ENCODE results near the gene SHH.

Gene SHH

DNA sequence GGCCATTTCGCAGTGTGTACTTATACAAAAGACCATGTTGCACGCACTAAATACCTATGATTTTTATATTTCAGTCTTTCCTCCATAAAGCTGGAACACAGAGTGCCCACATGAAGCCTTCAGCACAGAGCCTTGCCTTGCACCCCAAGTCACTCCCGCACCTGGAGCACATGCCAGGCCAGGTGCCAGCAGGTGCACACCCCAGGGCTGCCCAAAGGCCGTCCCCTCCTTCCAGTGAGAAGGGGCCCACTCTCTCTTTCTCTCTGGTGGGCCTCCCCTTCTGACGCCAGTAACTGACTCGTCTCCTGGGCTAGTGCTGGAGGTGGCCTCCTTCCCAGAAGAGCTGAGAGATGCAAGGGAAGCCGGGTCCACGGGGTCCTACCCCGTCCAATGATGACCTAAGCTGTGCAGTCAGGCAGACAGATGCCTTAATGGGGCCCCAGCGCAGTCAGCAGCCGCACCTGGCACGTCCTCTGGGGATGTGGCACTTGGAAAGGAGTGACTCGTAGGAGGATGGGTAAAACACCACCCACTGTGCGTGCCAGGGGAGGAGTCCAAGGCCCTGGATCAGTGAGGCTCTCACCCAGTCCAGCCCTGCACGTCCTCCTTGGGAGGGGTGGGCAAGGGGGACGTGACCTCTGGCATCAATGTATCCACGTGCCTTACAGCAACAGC, 17.7 kb upstream of the SHH start:
- Histone ChIP-seq H3K27ac (ENCODE audit: extremely low read depth, low read depth, low read length) (no peak overlapping the region), H3K9me3 (ENCODE audit: control insufficient read depth, insufficient read depth, low read depth, low read length) (no peaks in the 10 kb centered on the region), H3K4me1 (ENCODE audit: control insufficient read depth, insufficient read depth, low read length) (no peaks in the 10 kb centered on the region), H3K4me3 (ENCODE audit: low read depth, low read length) (no peak overlapping the region), H3K36me3 (ENCODE audit: control insufficient read depth in 2 of 2, insufficient read depth in 1 of 2, low read length in 2 of 2) (no peaks in the 10 kb centered on the region)
- TF ChIP-seq, protein P1, sequence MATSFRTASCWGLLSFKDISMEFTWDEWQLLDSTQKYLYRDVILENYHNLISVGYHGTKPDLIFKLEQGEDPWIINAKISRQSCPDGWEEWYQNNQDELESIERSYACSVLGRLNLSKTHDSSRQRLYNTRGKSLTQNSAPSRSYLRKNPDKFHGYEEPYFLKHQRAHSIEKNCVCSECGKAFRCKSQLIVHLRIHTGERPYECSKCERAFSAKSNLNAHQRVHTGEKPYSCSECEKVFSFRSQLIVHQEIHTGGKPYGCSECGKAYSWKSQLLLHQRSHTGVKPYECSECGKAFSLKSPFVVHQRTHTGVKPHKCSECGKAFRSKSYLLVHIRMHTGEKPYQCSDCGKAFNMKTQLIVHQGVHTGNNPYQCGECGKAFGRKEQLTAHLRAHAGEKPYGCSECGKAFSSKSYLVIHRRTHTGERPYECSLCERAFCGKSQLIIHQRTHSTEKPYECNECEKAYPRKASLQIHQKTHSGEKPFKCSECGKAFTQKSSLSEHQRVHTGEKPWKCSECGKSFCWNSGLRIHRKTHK (tag by site-specific recombination; IDR thresholded peaks at IDR 0.05), result no peak
- TF ChIP-seq, protein P2, sequence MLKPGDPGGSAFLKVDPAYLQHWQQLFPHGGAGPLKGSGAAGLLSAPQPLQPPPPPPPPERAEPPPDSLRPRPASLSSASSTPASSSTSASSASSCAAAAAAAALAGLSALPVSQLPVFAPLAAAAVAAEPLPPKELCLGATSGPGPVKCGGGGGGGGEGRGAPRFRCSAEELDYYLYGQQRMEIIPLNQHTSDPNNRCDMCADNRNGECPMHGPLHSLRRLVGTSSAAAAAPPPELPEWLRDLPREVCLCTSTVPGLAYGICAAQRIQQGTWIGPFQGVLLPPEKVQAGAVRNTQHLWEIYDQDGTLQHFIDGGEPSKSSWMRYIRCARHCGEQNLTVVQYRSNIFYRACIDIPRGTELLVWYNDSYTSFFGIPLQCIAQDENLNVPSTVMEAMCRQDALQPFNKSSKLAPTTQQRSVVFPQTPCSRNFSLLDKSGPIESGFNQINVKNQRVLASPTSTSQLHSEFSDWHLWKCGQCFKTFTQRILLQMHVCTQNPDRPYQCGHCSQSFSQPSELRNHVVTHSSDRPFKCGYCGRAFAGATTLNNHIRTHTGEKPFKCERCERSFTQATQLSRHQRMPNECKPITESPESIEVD (tag by site-specific recombination; IDR thresholded peaks at IDR 0.05), result no peak
- TF ChIP-seq TRIM28 (IDR thresholded peaks at IDR 0.05; ENCODE audit: borderline replicate concordance, low read length), result no peak
- no peak for TF ChIP-seq ZNF548 (tag by site-specific recombination; IDR thresholded peaks at IDR 0.05)
- TF ChIP-seq ZNF324 (tag by site-specific recombination; IDR thresholded peaks at IDR 0.05), result no peak
- TF ChIP-seq, protein P3, sequence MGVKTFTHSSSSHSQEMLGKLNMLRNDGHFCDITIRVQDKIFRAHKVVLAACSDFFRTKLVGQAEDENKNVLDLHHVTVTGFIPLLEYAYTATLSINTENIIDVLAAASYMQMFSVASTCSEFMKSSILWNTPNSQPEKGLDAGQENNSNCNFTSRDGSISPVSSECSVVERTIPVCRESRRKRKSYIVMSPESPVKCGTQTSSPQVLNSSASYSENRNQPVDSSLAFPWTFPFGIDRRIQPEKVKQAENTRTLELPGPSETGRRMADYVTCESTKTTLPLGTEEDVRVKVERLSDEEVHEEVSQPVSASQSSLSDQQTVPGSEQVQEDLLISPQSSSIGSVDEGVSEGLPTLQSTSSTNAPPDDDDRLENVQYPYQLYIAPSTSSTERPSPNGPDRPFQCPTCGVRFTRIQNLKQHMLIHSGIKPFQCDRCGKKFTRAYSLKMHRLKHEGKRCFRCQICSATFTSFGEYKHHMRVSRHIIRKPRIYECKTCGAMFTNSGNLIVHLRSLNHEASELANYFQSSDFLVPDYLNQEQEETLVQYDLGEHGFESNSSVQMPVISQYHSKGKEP (tag by site-specific recombination; IDR thresholded peaks at IDR 0.05), result no peak
- no peak for TF ChIP-seq ZNF391 (tag by site-specific recombination; IDR thresholded peaks at IDR 0.05; ENCODE audit: borderline replicate concordance, low read depth)
- no peak for TF ChIP-seq ZFP3 (tag by site-specific recombination; IDR thresholded peaks at IDR 0.05; ENCODE audit: low read depth)
- TF ChIP-seq ZBTB21 (tag by site-specific recombination; IDR thresholded peaks at IDR 0.05), result no peak
- TF ChIP-seq ZNF354C (tag by site-specific recombination; IDR thresholded peaks at IDR 0.05; ENCODE audit: borderline replicate concordance, low read depth), result no peak
- no peak for TF ChIP-seq ZNF426 (tag by site-specific recombination; IDR thresholded peaks at IDR 0.05)
- no peak for TF ChIP-seq SETDB1 (IDR thresholded peaks at IDR 0.05; ENCODE audit: insufficient read length, low read length)
- TF ChIP-seq ZNF335 (tag by site-specific recombination; conservative IDR thresholded peaks at IDR 0.05), result no peak
- TF ChIP-seq ZNF560 (tag by site-specific recombination; IDR thresholded peaks at IDR 0.05; ENCODE audit: borderline replicate concordance), result no peak
- TF ChIP-seq ZBTB48 (tag by site-specific recombination; IDR thresholded peaks at IDR 0.05), result no peak
- no peak for TF ChIP-seq ZNF121 (tag by site-specific recombination; IDR thresholded peaks at IDR 0.05)
- CTCF ChIA-PET, result interaction anchor here (0.6 kb wide), 1 partner anchor 46 kb away, joined by 3 read pairs; no protein-coding TSS in a partner anchor
- POLR2A ChIA-PET, result no interaction called here

DNA sequence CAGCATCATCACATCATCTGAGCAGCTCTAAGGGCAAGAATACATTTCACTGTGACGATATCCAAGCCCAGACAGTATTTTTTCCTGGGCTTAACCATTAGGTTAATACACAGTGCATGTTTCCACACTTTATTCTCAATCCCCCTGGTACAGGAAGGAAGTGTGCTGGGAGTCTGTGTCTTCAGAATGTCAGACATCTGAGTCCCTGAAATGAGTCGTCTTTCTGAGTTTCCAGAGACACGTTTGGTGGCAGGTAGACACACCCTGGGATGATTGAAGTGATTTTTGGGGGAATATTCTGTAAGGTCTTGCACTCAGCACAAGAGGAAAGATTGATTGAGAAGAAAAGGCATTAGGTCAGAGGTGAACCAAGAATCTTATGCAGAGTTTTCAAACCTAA, 13.1 kb upstream of the SHH start:
- CTCF ChIA-PET, result interaction anchor here (0.7 kb wide), 1 partner anchor 128 kb away, joined by 3 read pairs; no protein-coding TSS in a partner anchor
- Histone ChIP-seq H3K4me1 (ENCODE audit: control insufficient read depth, insufficient read depth, low read length) (no peaks in the 10 kb centered on the region), H3K4me3 (ENCODE audit: low read depth, low read length) (no peak overlapping the region), H3K27ac (ENCODE audit: extremely low read depth, low read depth, low read length) (no peak overlapping the region), H3K36me3 (ENCODE audit: control insufficient read depth in 2 of 2, insufficient read depth in 1 of 2, low read length in 2 of 2) (no peaks in the 10 kb centered on the region), H3K9me3 (ENCODE audit: control insufficient read depth, insufficient read depth, low read depth, low read length) (no peaks in the 10 kb centered on the region)
- POLR2A ChIA-PET, result no interaction called here
- no peak for TF ChIP-seq ZNF248 (tag by site-specific recombination; IDR thresholded peaks at IDR 0.05)
- no peak for TF ChIP-seq ZNF24 (tag by site-specific recombination; IDR thresholded peaks at IDR 0.05)
- TF ChIP-seq ZNF529 (tag by site-specific recombination; IDR thresholded peaks at IDR 0.05; ENCODE audit: insufficient replicate concordance), result no peak
- TF ChIP-seq, protein P4, sequence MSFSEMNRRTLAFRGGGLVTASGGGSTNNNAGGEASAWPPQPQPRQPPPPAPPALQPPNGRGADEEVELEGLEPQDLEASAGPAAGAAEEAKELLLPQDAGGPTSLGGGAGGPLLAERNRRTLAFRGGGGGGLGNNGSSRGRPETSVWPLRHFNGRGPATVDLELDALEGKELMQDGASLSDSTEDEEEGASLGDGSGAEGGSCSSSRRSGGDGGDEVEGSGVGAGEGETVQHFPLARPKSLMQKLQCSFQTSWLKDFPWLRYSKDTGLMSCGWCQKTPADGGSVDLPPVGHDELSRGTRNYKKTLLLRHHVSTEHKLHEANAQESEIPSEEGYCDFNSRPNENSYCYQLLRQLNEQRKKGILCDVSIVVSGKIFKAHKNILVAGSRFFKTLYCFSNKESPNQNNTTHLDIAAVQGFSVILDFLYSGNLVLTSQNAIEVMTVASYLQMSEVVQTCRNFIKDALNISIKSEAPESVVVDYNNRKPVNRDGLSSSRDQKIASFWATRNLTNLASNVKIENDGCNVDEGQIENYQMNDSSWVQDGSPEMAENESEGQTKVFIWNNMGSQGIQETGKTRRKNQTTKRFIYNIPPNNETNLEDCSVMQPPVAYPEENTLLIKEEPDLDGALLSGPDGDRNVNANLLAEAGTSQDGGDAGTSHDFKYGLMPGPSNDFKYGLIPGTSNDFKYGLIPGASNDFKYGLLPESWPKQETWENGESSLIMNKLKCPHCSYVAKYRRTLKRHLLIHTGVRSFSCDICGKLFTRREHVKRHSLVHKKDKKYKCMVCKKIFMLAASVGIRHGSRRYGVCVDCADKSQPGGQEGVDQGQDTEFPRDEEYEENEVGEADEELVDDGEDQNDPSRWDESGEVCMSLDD (tag by site-specific recombination; IDR thresholded peaks at IDR 0.05), result no peak
- TF ChIP-seq ZNF629 (tag by site-specific recombination; IDR thresholded peaks at IDR 0.05), result no peak
- TF ChIP-seq ZNF112 (tag by site-specific recombination; IDR thresholded peaks at IDR 0.05), result no peak
- no peak for TF ChIP-seq YY1 (tag by site-specific recombination; IDR thresholded peaks at IDR 0.05)
- no peak for TF ChIP-seq ZNF19 (tag by site-specific recombination; IDR thresholded peaks at IDR 0.05; ENCODE audit: low read depth)
- TF ChIP-seq IKZF3 (tag by site-specific recombination; IDR thresholded peaks at IDR 0.05), result no peak
- no peak for TF ChIP-seq ZNF514 (tag by site-specific recombination; IDR thresholded peaks at IDR 0.05)
- no peak for TF ChIP-seq ZIC2 (tag by site-specific recombination; IDR thresholded peaks at IDR 0.05)
- no peak for TF ChIP-seq ZNF146 (tag by site-specific recombination; IDR thresholded peaks at IDR 0.05)
- no peak for TF ChIP-seq ZNF561 (tag by site-specific recombination; IDR thresholded peaks at IDR 0.05; ENCODE audit: borderline replicate concordance)
- TF ChIP-seq PRDM1 (tag by site-specific recombination; IDR thresholded peaks at IDR 0.05), result no peak
